KMS-11 (cell line): ENCODE data around the gene DLST.

ENCODE experiments used
- H2AFZ ChIP-seq: fragments of 200-600 bp; sonication (generic); 2 replicates; pipeline ENCODE4 v1.6.1; 2016; ENCODE audit warnings: antibody characterized with exemption, mixed run types, low read depth
- H3K27ac ChIP-seq: fragments of 200-600 bp; sonication (generic); 2 replicates; pipeline ENCODE4 v1.6.1; 2016; ENCODE audit warnings: mild to moderate bottlenecking, mixed run types
- H3K27me3 ChIP-seq: fragments of 200-600 bp; sonication (generic); 2 replicates; pipeline ENCODE4 v1.6.1; 2017; ENCODE audit warnings: mild to moderate bottlenecking, low read depth, mixed run types, moderate library complexity; ENCODE audit not compliant: insufficient read depth
- H3K36me3 ChIP-seq: fragments of 200-600 bp; sonication (generic); 2 replicates; pipeline ENCODE4 v1.6.1; 2017; ENCODE audit warnings: mild to moderate bottlenecking, mixed run types; ENCODE audit not compliant: insufficient read depth
- H3K4me1 ChIP-seq: fragments of 200-600 bp; sonication (generic); 2 replicates; pipeline ENCODE4 v1.6.1; 2016; ENCODE audit warnings: mild to moderate bottlenecking, low read depth, mixed run types; ENCODE audit not compliant: poor library complexity, severe bottlenecking
- H3K4me2 ChIP-seq: fragments of 200-600 bp; sonication (generic); 2 replicates; pipeline ENCODE4 v1.7.0; 2016; ENCODE audit warnings: mild to moderate bottlenecking, mixed run types
- H3K4me3 ChIP-seq: fragments of 200-600 bp; sonication (generic); IDR thresholded peaks from 2 replicates; pipeline ENCODE4 v1.6.1; 2017; ENCODE audit warnings: low read depth, low read length, mixed read lengths; ENCODE audit not compliant: insufficient read depth
- H3K79me2 ChIP-seq: fragments of 200-600 bp; sonication (generic); 2 replicates; pipeline ENCODE4 v1.6.1; 2016; ENCODE audit warnings: low read depth, mixed run types; ENCODE audit not compliant: insufficient read depth
- H3K9ac ChIP-seq: fragments of 200-600 bp; sonication (generic); 2 replicates; pipeline ENCODE4 v1.6.1; 2016; ENCODE audit warnings: mild to moderate bottlenecking, mixed run types
- H4K20me1 ChIP-seq: fragments of 200-600 bp; sonication (generic); 2 replicates; pipeline ENCODE4 v1.6.1; 2016; ENCODE audit warnings: mild to moderate bottlenecking, mixed run types; ENCODE audit not compliant: insufficient read depth
- CTCF ChIP-seq: fragments of 200-600 bp; sonication (generic); conservative IDR thresholded peaks from 2 replicates; pipeline ENCODE4 v1.6.1; 2017; ENCODE audit warnings: low read depth, mild to moderate bottlenecking, antibody characterized with exemption, low read length, moderate library complexity, mixed read lengths

Gene DLST

GRCh38 chr14:74905595-74906142, 24.0 kb downstream of the DLST start:
- Histone ChIP-seq H3K27ac (no peak overlapping the region), H3K79me2 (no peaks in the 10 kb centered on the region), H3K4me3 (no peak overlapping the region), H3K9ac (no peak overlapping the region), H4K20me1 (no peaks in the 10 kb centered on the region), H3K36me3 (peaks cover 4% of the 10 kb centered on the region; the same call in 1 of the 2 replicates), H3K4me1 (no peaks in the 10 kb centered on the region), H3K4me2 (no peak overlapping the region), H3K27me3 (no peaks in the 10 kb centered on the region), H2AFZ (no peak overlapping the region)
- peak; percentile 82 for TF ChIP-seq CTCF

GRCh38 chr14:74906925-74907521, 25.3 kb downstream of the DLST start:
- H3K4me3 ChIP-seq: no peak overlapping the region
- H3K79me2 ChIP-seq: no peaks in the 10 kb centered on the region
- H3K4me1 ChIP-seq: no peaks in the 10 kb centered on the region
- no peaks in the 10 kb centered on the region for H3K36me3 ChIP-seq
- H3K9ac ChIP-seq: no peak overlapping the region
- H3K27me3 ChIP-seq: no peaks in the 10 kb centered on the region
- TF ChIP-seq CTCF: peak; percentile 35
- no peaks in the 10 kb centered on the region for H4K20me1 ChIP-seq
- no peak overlapping the region for H3K4me2 ChIP-seq
- no peak overlapping the region for H2AFZ ChIP-seq
- H3K27ac ChIP-seq: no peak overlapping the region

- Histone ChIP-seq H3K27me3 (no peaks in the 10 kb centered on the region), H3K4me3 (no peak overlapping the region), H3K4me2 (no peak overlapping the region), H3K27ac (no peak overlapping the region), H3K4me1 (no peaks in the 10 kb centered on the region), H4K20me1 (no peaks in the 10 kb centered on the region), H3K79me2 (no peaks in the 10 kb centered on the region), H3K36me3 (no peaks in the 10 kb centered on the region), H2AFZ (no peak overlapping the region), H3K9ac (no peak overlapping the region)
- TF ChIP-seq CTCF: no peak
Observed at GRCh38 chr14:74907744-74908143, 26.0 kb downstream of the DLST start.

- H3K4me1 ChIP-seq: no peaks in the 10 kb centered on the region
- no peaks in the 10 kb centered on the region for H4K20me1 ChIP-seq
- no peak overlapping the region for H3K9ac ChIP-seq
- no peaks in the 10 kb centered on the region for H3K27me3 ChIP-seq
- no peak for TF ChIP-seq CTCF
- no peak overlapping the region for H3K4me2 ChIP-seq
- H3K36me3 ChIP-seq: no peaks in the 10 kb centered on the region
- H3K27ac ChIP-seq: no peak overlapping the region
- no peak overlapping the region for H2AFZ ChIP-seq
- no peaks in the 10 kb centered on the region for H3K79me2 ChIP-seq
- no peak overlapping the region for H3K4me3 ChIP-seq
Observed at GRCh38 chr14:74908861-74909341, 27.2 kb downstream of the DLST start.
